GM19240 (cell line): ENCODE results near the gene INPP4B.
"Not testable (repeated sequence)": the region's sequence is repeated elsewhere in the genome, so short reads cannot be mapped to it uniquely, and the experiment has no call there.

Source experiments
- DNase-seq: peaks from one replicate; pipeline ENCODE4 v3.0.0; 2011; ENCODE audit warnings: low spot score; ENCODE audit not compliant: insufficient read length

Gene INPP4B

GRCh38 chr4:142826503-142827241 lies 19.4 kb downstream of the INPP4B start:
- DNase-seq = no peak

- no peak for DNase-seq
Observed at GRCh38 chr4:142824368-142824767, 21.7 kb downstream of the INPP4B start.

- DNase-seq = no peak
Observed at GRCh38 chr4:142823796-142824195, 22.3 kb downstream of the INPP4B start.

- DNase-seq = no peak
Observed at GRCh38 chr4:142818476-142818875, 27.6 kb downstream of the INPP4B start.

- DNase-seq = no peak
Observed at GRCh38 chr4:142818031-142818430, 28.1 kb downstream of the INPP4B start.

- DNase-seq = no peak
Observed at GRCh38 chr4:142817442-142817841, 28.7 kb downstream of the INPP4B start.

GRCh38 chr4:142815834-142816233 lies 30.3 kb downstream of the INPP4B start:
- DNase-seq = no peak

- DNase-seq = no peak
Observed at GRCh38 chr4:142813388-142813787, 32.7 kb downstream of the INPP4B start.

- DNase-seq = no peak
Observed at GRCh38 chr4:142812091-142812490, 34.0 kb downstream of the INPP4B start.

- DNase-seq = no peak
Observed at GRCh38 chr4:142811034-142811433, 35.1 kb downstream of the INPP4B start.

- no peak for DNase-seq
Observed at GRCh38 chr4:142809559-142809958, 36.5 kb downstream of the INPP4B start.

- not testable (repeated sequence) for DNase-seq
Observed at GRCh38 chr4:142803879-142804278, 42.2 kb downstream of the INPP4B start.

- DNase-seq = no peak
Observed at GRCh38 chr4:142801966-142802365, 44.1 kb downstream of the INPP4B start.

GRCh38 chr4:142781114-142781513 lies 65.0 kb downstream of the INPP4B start:
- DNase-seq = no peak

- DNase-seq = no peak
Observed at GRCh38 chr4:142778900-142779299, 67.2 kb downstream of the INPP4B start.

- no peak for DNase-seq
Observed at GRCh38 chr4:142778430-142778829, 67.7 kb downstream of the INPP4B start.

GRCh38 chr4:142777045-142777743 lies 68.9 kb downstream of the INPP4B start:
- no peak for DNase-seq

GRCh38 chr4:142776026-142776425 lies 70.1 kb downstream of the INPP4B start:
- no peak for DNase-seq

- DNase-seq = no peak
Observed at GRCh38 chr4:142773505-142773904, 72.6 kb downstream of the INPP4B start.

GRCh38 chr4:142762280-142762679 lies 83.8 kb downstream of the INPP4B start:
- DNase-seq = no peak

GRCh38 chr4:142752202-142752786 lies 93.8 kb downstream of the INPP4B start:
- DNase-seq = no peak

- no peak for DNase-seq
Observed at GRCh38 chr4:142743121-142743825, 102.8 kb downstream of the INPP4B start.
